A673 (cell line): ENCODE results near the gene RPL15. TPM values are rescaled to one million over a fixed set of nuclear protein-coding genes. Genes with fewer than 3 reads are reported as not detected.
A peak's percentile ranks its signal among the peaks of the same experiment; 100 is the strongest.

ENCODE experiments used
- BruUV-seq: library from RNA; stranded (reverse); fragments of 400-500 nt; replicated peaks from 2 replicates; lab custom pipeline; 2021; lab: Mats Ljungman, UMichigan
- CTCF ChIA-PET: fragments of 300-600 bp; sonication (Branson Sonifier 250); formaldehyde crosslinking; loops from one replicate; lab custom pipeline; 2022; ENCODE audit warnings: antibody characterized with exemption; lab: Charles Lee
- POLR2A ChIA-PET: fragments of 300-600 bp; sonication (Branson Sonifier 250); formaldehyde crosslinking; loops from one replicate; lab custom pipeline; 2022; ENCODE audit warnings: antibody characterized with exemption; ENCODE audit not compliant: low non-redundant PET; lab: Charles Lee
- DNase-seq: peaks from one replicate; pipeline ENCODE4 v3.0.0-alpha.2; 2015; ENCODE audit warnings: low spot score
- H3K27ac ChIP-seq: fragments of 200-600 bp; sonication (generic); 2 replicates; pipeline ENCODE4 v1.5.1; 2016; ENCODE audit warnings: mixed run types, low read depth, mild to moderate bottlenecking, mixed read lengths, antibody characterized with exemption, low read length; ENCODE audit not compliant: poor library complexity, severe bottlenecking
- H3K27me3 ChIP-seq: fragments of 200-600 bp; sonication (generic); replicated peaks from 2 replicates; pipeline ENCODE4 v1.6.1; 2017; ENCODE audit warnings: mixed run types, low read depth, mild to moderate bottlenecking, mixed read lengths, antibody characterized with exemption, low read length; ENCODE audit not compliant: insufficient read depth, poor library complexity
- H3K36me3 ChIP-seq: fragments of 200-600 bp; sonication (generic); 2 replicates; pipeline ENCODE4 v1.6.1; 2016; ENCODE audit warnings: mixed run types, mild to moderate bottlenecking, mixed read lengths, antibody characterized with exemption, low read length; ENCODE audit not compliant: insufficient read depth, poor library complexity, severe bottlenecking
- H3K4me1 ChIP-seq: fragments of 200-600 bp; sonication (generic); 2 replicates; pipeline ENCODE4 v1.6.1; 2017; ENCODE audit warnings: mixed run types, mild to moderate bottlenecking, mixed read lengths, antibody characterized with exemption, low read length; ENCODE audit not compliant: insufficient read depth, poor library complexity, severe bottlenecking
- H3K4me3 ChIP-seq: fragments of 200-600 bp; sonication (generic); 2 replicates; pipeline ENCODE4 v1.5.1; 2016; ENCODE audit warnings: low read depth, mixed run types, mild to moderate bottlenecking, mixed read lengths, low read length; ENCODE audit not compliant: poor library complexity, severe bottlenecking
- H3K9me3 ChIP-seq: fragments of 200-600 bp; sonication (generic); 2 replicates; pipeline ENCODE4 v1.6.1; 2016; ENCODE audit warnings: mixed run types, low read depth, mild to moderate bottlenecking, mixed read lengths, antibody characterized with exemption, low read length; ENCODE audit not compliant: poor library complexity, severe bottlenecking
- CTCF ChIP-seq: fragments of 300-800, 200-600 bp; sonication (generic); conservative IDR thresholded peaks from 2 replicates; pipeline ENCODE4 v1.5.1; 2017; ENCODE audit warnings: low read depth, mild to moderate bottlenecking, antibody characterized with exemption, low read length, moderate library complexity, mixed read lengths
- EZH2 ChIP-seq: fragments of 200-600 bp; sonication (generic); IDR thresholded peaks from 2 replicates; pipeline ENCODE4 v1.6.1; 2017; ENCODE audit warnings: borderline replicate concordance, low read depth, mild to moderate bottlenecking, mixed read lengths, antibody characterized with exemption, low read length; ENCODE audit not compliant: poor library complexity, severe bottlenecking
- intact Hi-C: fragments of 100-400 bp; cut with micrococcal nuclease; formaldehyde crosslinking; loops from one replicate; pipeline ENCODE4 v1.10.0; 2022; ENCODE audit not compliant: unreplicated experiment
- total RNA-seq: library from RNA; stranded (reverse); gene quantifications from 2 replicates; pipeline ENCODE4 v1.2.3, GENCODE V29; 2021

Gene RPL15
- total RNA-seq, 1 experiment from 2014 or later = 1,939 TPM

DNA sequence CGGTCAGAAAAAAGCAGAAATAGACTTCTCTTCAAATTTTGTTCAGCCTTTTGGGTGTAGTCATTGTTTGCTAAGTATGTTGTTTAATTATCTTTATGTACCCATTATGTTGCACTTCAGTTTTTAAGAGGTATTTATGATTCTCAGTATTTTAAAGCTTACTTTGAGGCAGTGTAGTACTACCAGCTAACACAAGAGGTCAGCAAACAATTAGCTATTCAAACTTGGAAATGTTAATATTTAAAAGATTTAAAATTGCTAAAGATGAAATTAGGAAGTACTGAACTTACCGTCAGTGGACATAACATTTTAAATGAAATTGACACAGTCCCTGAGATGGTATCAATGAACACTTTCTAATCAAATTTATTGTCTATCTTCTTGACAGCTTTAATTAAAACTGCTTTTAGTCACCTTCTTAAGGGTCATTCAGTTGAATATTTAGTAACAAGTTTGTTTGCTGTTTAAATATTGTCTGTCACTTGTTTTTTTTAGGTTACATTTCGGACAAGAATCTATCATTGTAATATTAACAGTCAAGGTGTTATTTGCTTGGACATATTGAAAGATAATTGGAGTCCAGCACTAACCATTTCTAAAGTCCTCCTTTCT, 28.2 kb upstream of the RPL15 start:
- Histone ChIP-seq H3K4me1 (no peaks in the 10 kb centered on the region), H3K4me3 (no peak overlapping the region), H3K27ac (peak overlapping the region; percentile 26), H3K27me3 (no peaks in the 10 kb centered on the region), H3K9me3 (no peaks in the 10 kb centered on the region), H3K36me3 (peaks cover 37% of the 10 kb centered on the region)
- peak; percentile 34 for DNase-seq
- ChIA-PET POLR2A (interaction anchor here (0.6 kb wide), 2 partner anchors 141 to 342 kb away, joined by 3 read pairs; no protein-coding TSS in a partner anchor), CTCF (interaction anchor here (0.6 to 1.0 kb wide), 4 partner anchors 14 to 55 kb away, joined by 3 to 5 read pairs (median 4); partner anchors contain the start of genes NKIRAS1 and RPL15)
- no TSS peak for BruUV-seq
- intact Hi-C loops = loop anchor here (10.0 kb wide), 1 partner anchor 796 kb away; no protein-coding TSS in a partner anchor
- TF ChIP-seq CTCF (peak; percentile 83), EZH2 (no peak)

DNA sequence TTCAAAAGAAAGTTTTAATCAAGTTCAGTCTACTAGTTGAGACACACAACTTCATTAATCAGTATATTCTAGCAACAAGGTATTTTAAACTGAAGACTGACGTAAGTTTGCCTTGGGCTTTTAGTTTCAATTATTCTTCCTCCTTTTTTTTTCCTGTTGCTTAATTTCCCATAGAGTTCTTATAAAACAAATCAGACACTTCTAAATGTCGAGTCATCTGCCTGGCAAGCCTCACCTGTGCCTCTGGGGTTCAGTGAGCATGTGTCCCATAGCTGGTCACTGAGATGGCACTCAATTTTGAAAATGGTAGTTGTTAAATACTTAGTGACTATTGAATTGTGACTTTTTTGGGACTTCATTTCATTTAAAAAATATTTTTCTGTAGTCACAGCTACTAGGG, 27.5 kb upstream of the RPL15 start:
- no peaks in the 10 kb centered on the region for H3K27me3 ChIP-seq
- TF ChIP-seq CTCF (no peak), EZH2 (no peak)
- peaks cover 37% of the 10 kb centered on the region for H3K36me3 ChIP-seq
- H3K4me1 ChIP-seq = no peaks in the 10 kb centered on the region
- no peak for DNase-seq
- BruUV-seq = no TSS peak
- ChIA-PET CTCF (no interaction called here), POLR2A (no interaction called here)
- H3K4me3 ChIP-seq = no peak overlapping the region
- no peaks in the 10 kb centered on the region for H3K9me3 ChIP-seq
- intact Hi-C loops = loop anchor here (10.0 kb wide), 1 partner anchor 795 kb away; no protein-coding TSS in a partner anchor
- peak overlapping the region; percentile 26 for H3K27ac ChIP-seq

- no peaks in the 10 kb centered on the region for H3K27me3 ChIP-seq
- no peaks in the 10 kb centered on the region for H3K9me3 ChIP-seq
- no peak overlapping the region for H3K27ac ChIP-seq
- H3K4me3 ChIP-seq = no peak overlapping the region
- intact Hi-C loops = loop anchor here (5.0 to 10.0 kb wide), 2 partner anchors 102 to 795 kb away; no protein-coding TSS in a partner anchor
- no TSS peak for BruUV-seq
- H3K4me1 ChIP-seq = no peaks in the 10 kb centered on the region
- TF ChIP-seq CTCF = no peak
- no peak for TF ChIP-seq EZH2
- peaks cover 37% of the 10 kb centered on the region for H3K36me3 ChIP-seq
- ChIA-PET CTCF (no interaction called here), POLR2A (interaction anchor here (1.1 kb wide), 1 partner anchor 27 kb away, joined by 4 read pairs; the partner anchor contains the start of genes NKIRAS1 and RPL15)
- no peak for DNase-seq
Observed at GRCh38 chr3:23889950-23890349, 27.0 kb upstream of the RPL15 start.
